Karpas-422 (cell line): Measurements from ENCODE around the gene IQCH. TPM values are rescaled to one million over a fixed set of nuclear protein-coding genes. Genes with fewer than 3 reads are reported as not detected.

ENCODE experiments used
- DNase-seq: peaks from one replicate; pipeline ENCODE4 v3.0.0-alpha.2; 2015
- H2AFZ ChIP-seq: fragments of 200-600 bp; sonication (generic); 2 replicates; pipeline ENCODE4 v1.6.1; 2014; ENCODE audit warnings: antibody characterized with exemption, low read length, mixed read lengths
- H3K27ac ChIP-seq: fragments of 200-600 bp; sonication (generic); 2 replicates; pipeline ENCODE4 v1.5.1; 2014; ENCODE audit warnings: mild to moderate bottlenecking, low read length, moderate library complexity
- H3K27me3 ChIP-seq: fragments of 200-600 bp; sonication (generic); 2 replicates; pipeline ENCODE4 v1.6.1; 2014; ENCODE audit warnings: low read length, mixed read lengths
- H3K36me3 ChIP-seq: fragments of 200-600 bp; sonication (generic); 2 replicates; pipeline ENCODE4 v1.6.1; 2014; ENCODE audit warnings: low read length, mixed read lengths; ENCODE audit not compliant: insufficient read depth
- H3K4me1 ChIP-seq: fragments of 200-600 bp; sonication (generic); 2 replicates; pipeline ENCODE4 v1.6.1; 2014; ENCODE audit warnings: mild to moderate bottlenecking, low read length, mixed read lengths
- H3K4me2 ChIP-seq: fragments of 200-600 bp; sonication (generic); 2 replicates; pipeline ENCODE4 v1.6.1; 2014; ENCODE audit warnings: low read length, low read depth, mild to moderate bottlenecking; ENCODE audit not compliant: poor library complexity, severe bottlenecking
- H3K4me3 ChIP-seq: fragments of 200-600 bp; sonication (generic); 2 replicates; pipeline ENCODE4 v1.5.1; 2014; ENCODE audit warnings: mild to moderate bottlenecking, antibody characterized with exemption, low read length, mixed read lengths
- H3K79me2 ChIP-seq: fragments of 200-600 bp; sonication (generic); 2 replicates; pipeline ENCODE4 v1.6.1; 2014; ENCODE audit warnings: mild to moderate bottlenecking, low read length, mixed read lengths
- H3K9ac ChIP-seq: fragments of 200-600 bp; sonication (generic); 2 replicates; pipeline ENCODE4 v1.6.0; 2014; ENCODE audit warnings: low read length
- H3K9me2 ChIP-seq: fragments of 200-600 bp; sonication (generic), shearing (Covaris generic); replicated peaks from 2 replicates; pipeline ENCODE4 v1.6.0; 2014; ENCODE audit warnings: mild to moderate bottlenecking, low read length, moderate library complexity; ENCODE audit not compliant: insufficient read depth
- H3K9me3 ChIP-seq: fragments of 300-700, 200-600 bp; sonication (generic); 2 replicates; pipeline ENCODE4 v1.6.1; 2014; ENCODE audit warnings: low read length, mixed read lengths
- H4K20me1 ChIP-seq: fragments of 200-600 bp; sonication (generic); 2 replicates; pipeline ENCODE4 v1.6.1; 2014; ENCODE audit warnings: mild to moderate bottlenecking, antibody characterized with exemption, low read length, low read depth; ENCODE audit not compliant: insufficient read depth
- total RNA-seq: library from RNA; depleted of rRNA; stranded (reverse); fragments of >200 nt; shearing (Covaris generic); gene quantifications from 2 replicates; pipeline ENCODE4 v1.2.3, GENCODE V29; 2014; ENCODE audit warnings: low replicate concordance

IQCH gene
- total RNA-seq, 1 experiment from 2014 or later: 2.4 TPM

DNA sequence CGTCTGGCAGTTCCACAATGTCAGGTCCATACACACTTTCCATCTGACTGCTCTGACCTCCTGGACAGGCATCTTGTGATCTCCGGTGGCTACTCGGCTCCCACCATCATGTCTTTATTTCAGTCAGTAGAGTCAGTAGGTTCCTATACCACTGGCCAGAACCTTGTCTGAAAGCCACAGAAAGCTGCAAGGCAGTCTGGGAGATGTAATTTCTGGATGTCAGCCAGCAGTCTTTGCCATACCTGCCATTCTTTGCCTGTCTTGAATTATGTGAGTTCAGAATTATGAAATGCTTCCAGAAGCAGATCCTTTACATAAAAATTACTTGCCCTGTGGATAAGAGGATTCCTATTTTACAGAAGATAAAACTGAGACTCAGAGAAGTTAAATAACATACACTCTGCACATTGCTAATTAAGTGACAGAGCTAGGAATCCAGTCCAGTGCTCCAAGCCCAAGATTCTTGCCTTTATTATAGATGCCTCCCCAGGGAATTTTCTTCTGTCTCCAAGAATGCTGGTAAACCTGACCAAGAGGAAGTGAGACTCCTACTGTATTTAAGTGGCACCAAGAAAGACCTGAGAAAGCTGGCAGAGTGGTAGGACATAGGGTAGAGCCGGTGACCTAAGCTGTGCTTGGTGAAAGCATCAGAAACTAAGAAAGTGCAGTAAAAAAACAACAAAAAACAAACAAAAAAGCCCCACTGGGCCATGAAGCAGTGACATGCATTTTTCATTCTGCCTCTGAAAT, 75.6 kb downstream of the IQCH start:
- H3K36me3 ChIP-seq: no peaks in the 10 kb centered on the region
- no peak overlapping the region for H3K4me2 ChIP-seq
- no peak overlapping the region for H3K4me3 ChIP-seq
- H3K4me1 ChIP-seq: no peaks in the 10 kb centered on the region; the same call in 1 of the 2 replicates
- H3K27ac ChIP-seq: no peak overlapping the region
- H4K20me1 ChIP-seq: no peaks in the 10 kb centered on the region
- H2AFZ ChIP-seq: no peak overlapping the region
- no peaks in the 10 kb centered on the region for H3K9me2 ChIP-seq
- no peaks in the 10 kb centered on the region for H3K79me2 ChIP-seq
- no peaks in the 10 kb centered on the region for H3K9me3 ChIP-seq
- H3K9ac ChIP-seq: no peak overlapping the region
- DNase-seq: no peak
- H3K27me3 ChIP-seq: no peaks in the 10 kb centered on the region

DNA sequence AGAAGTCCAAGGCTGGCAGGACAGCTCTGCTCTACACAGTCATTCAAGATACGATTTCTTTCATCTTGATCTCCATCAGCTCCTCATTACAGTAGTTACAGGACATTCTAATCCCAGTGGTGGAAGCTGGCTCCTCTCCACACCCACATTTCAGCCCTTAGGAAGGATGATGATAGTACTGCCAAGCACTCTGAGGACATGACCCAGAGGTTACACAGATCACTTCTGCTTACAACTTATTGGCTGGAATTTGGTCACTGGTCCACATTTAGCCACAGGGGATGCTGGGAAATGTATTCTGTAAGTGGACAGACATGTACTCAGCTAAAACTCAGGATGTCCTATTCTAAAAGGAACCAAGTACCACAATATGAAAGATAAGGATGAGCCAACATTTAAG, 77.1 kb downstream of the IQCH start:
- H3K4me1 ChIP-seq: no peaks in the 10 kb centered on the region; the same call in 1 of the 2 replicates
- no peaks in the 10 kb centered on the region for H4K20me1 ChIP-seq
- no peaks in the 10 kb centered on the region for H3K9me2 ChIP-seq
- no peak overlapping the region for H3K4me3 ChIP-seq
- H3K9ac ChIP-seq: no peak overlapping the region
- no peak overlapping the region for H3K27ac ChIP-seq
- H3K79me2 ChIP-seq: no peaks in the 10 kb centered on the region
- H3K27me3 ChIP-seq: no peaks in the 10 kb centered on the region
- H3K4me2 ChIP-seq: no peak overlapping the region
- no peak overlapping the region for H2AFZ ChIP-seq
- no peak for DNase-seq
- H3K36me3 ChIP-seq: no peaks in the 10 kb centered on the region
- no peaks in the 10 kb centered on the region for H3K9me3 ChIP-seq

DNA sequence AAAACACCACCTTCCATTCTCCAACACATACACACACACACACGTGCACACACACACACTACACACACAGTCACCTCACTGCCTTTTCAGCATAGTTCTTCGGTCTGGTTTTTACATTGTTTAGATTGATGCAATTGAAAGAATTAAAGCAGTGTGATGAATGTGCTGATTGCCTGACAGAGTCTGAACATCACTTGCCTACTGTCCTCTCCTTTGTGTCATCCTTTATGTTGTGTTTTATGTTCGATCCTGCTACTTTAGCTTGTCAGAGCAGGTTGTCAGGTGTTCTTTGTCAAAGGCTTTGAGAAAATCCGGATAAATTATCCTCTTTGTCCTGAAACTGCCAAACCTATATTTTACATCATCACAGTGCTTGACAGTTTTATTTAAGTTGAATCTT, 80.4 kb downstream of the IQCH start:
- H3K9me2 ChIP-seq: no peaks in the 10 kb centered on the region
- no peak overlapping the region for H3K27ac ChIP-seq
- H3K27me3 ChIP-seq: no peaks in the 10 kb centered on the region
- H3K9ac ChIP-seq: no peak overlapping the region
- no peak overlapping the region for H3K4me3 ChIP-seq
- DNase-seq: no peak
- no peaks in the 10 kb centered on the region; the same call in 1 of the 2 replicates for H3K4me1 ChIP-seq
- no peaks in the 10 kb centered on the region for H3K79me2 ChIP-seq
- no peaks in the 10 kb centered on the region for H3K9me3 ChIP-seq
- no peaks in the 10 kb centered on the region for H4K20me1 ChIP-seq
- no peak overlapping the region for H2AFZ ChIP-seq
- H3K4me2 ChIP-seq: no peak overlapping the region
- no peaks in the 10 kb centered on the region for H3K36me3 ChIP-seq

GRCh38 chr15:67335534-67336222, 81.1 kb downstream of the IQCH start:
- H3K9me3 ChIP-seq: no peaks in the 10 kb centered on the region
- H4K20me1 ChIP-seq: no peaks in the 10 kb centered on the region
- no peak for DNase-seq
- no peaks in the 10 kb centered on the region for H3K36me3 ChIP-seq
- H3K4me2 ChIP-seq: no peak overlapping the region
- no peak overlapping the region for H3K4me3 ChIP-seq
- no peak overlapping the region for H3K9ac ChIP-seq
- no peak overlapping the region for H2AFZ ChIP-seq
- H3K4me1 ChIP-seq: no peaks in the 10 kb centered on the region
- no peak overlapping the region for H3K27ac ChIP-seq
- no peaks in the 10 kb centered on the region for H3K27me3 ChIP-seq
- no peaks in the 10 kb centered on the region for H3K9me2 ChIP-seq
- H3K79me2 ChIP-seq: no peaks in the 10 kb centered on the region

DNA sequence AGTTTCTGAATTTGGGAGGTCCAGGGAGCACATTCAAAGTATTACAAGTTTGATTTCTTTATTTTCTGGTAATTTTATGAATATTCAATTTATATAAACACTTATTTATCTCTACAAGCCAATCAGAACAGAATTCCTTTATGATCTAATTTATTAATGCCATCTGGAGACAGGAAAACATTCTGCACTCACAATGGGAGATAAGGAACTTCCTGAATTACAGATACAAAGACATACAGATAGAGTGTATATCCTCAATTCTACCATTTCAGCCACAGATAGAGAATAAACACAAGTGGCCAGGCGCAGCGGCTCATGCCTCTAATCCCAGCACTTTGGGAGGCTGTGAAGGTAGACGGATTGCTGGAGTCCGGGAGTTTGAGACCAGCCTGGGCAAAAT, 86.0 kb downstream of the IQCH start:
- no peak for DNase-seq
- H3K9ac ChIP-seq: no peak overlapping the region
- no peak overlapping the region for H3K27ac ChIP-seq
- no peaks in the 10 kb centered on the region for H3K27me3 ChIP-seq
- no peaks in the 10 kb centered on the region for H3K9me3 ChIP-seq
- no peak overlapping the region for H2AFZ ChIP-seq
- no peaks in the 10 kb centered on the region for H3K36me3 ChIP-seq
- H3K79me2 ChIP-seq: no peaks in the 10 kb centered on the region
- H4K20me1 ChIP-seq: no peaks in the 10 kb centered on the region
- no peak overlapping the region for H3K4me2 ChIP-seq
- no peak overlapping the region for H3K4me3 ChIP-seq
- H3K9me2 ChIP-seq: no peaks in the 10 kb centered on the region
- H3K4me1 ChIP-seq: no peaks in the 10 kb centered on the region

GRCh38 chr15:67341539-67341938, 87.0 kb downstream of the IQCH start:
- Histone ChIP-seq H3K36me3 (no peaks in the 10 kb centered on the region), H3K4me3 (no peak overlapping the region), H3K4me1 (no peaks in the 10 kb centered on the region), H3K9me3 (no peaks in the 10 kb centered on the region), H3K27me3 (no peaks in the 10 kb centered on the region), H3K4me2 (no peak overlapping the region), H3K9me2 (no peaks in the 10 kb centered on the region), H3K9ac (no peak overlapping the region), H2AFZ (no peak overlapping the region), H3K79me2 (no peaks in the 10 kb centered on the region), H4K20me1 (no peaks in the 10 kb centered on the region), H3K27ac (no peak overlapping the region)
- no peak for DNase-seq

DNA sequence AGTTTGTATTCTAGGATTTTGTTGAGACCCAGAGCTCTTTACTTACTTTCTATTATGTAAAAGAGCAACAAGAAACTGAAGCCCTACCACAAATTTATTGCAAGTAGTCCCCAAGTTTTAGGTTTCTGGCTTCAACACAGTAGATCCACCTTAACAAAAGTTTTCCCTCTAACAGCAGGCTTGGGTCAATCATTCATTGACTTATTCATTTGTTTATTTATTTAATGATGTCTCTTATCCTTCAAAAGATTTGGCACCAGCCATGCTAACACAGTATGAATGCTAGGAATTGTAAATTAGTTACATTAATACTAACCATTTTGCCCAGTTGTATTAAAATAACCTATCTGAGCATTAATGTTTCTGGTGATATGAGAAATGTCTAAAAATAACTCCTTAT, 88.6 kb downstream of the IQCH start:
- Histone ChIP-seq H3K9ac (no peak overlapping the region), H3K79me2 (no peaks in the 10 kb centered on the region), H4K20me1 (no peaks in the 10 kb centered on the region), H3K36me3 (no peaks in the 10 kb centered on the region), H3K4me1 (no peaks in the 10 kb centered on the region), H3K4me3 (no peak overlapping the region), H3K4me2 (no peak overlapping the region), H2AFZ (no peak overlapping the region), H3K27me3 (no peaks in the 10 kb centered on the region), H3K27ac (no peak overlapping the region), H3K9me3 (no peaks in the 10 kb centered on the region), H3K9me2 (no peaks in the 10 kb centered on the region)
- no peak for DNase-seq

GRCh38 chr15:67349634-67350033, 95.0 kb downstream of the IQCH start:
- Histone ChIP-seq H4K20me1 (no peaks in the 10 kb centered on the region), H3K9me2 (no peaks in the 10 kb centered on the region)
- DNase-seq: no peak

More at GRCh38 chr15:67349634-67350033, 95.0 kb downstream of the IQCH start:
- Histone ChIP-seq H3K36me3 (no peaks in the 10 kb centered on the region), H3K9me3 (no peaks in the 10 kb centered on the region), H3K4me1 (no peaks in the 10 kb centered on the region), H3K4me3 (no peak overlapping the region), H3K27me3 (no peaks in the 10 kb centered on the region), H3K9ac (no peak overlapping the region), H3K79me2 (no peaks in the 10 kb centered on the region), H3K4me2 (no peak overlapping the region), H3K27ac (no peak overlapping the region), H2AFZ (no peak overlapping the region)
